Neural progenitor cell (in vitro differentiated cells): ENCODE results near the gene PPBP.

Experiments used
- EZH2 ChIP-seq: fragments of 200-600 bp; sonication (generic); IDR thresholded peaks from 2 replicates; pipeline ENCODE4 v1.6.1; 2017; ENCODE audit warnings: antibody characterized with exemption, mild to moderate bottlenecking, moderate library complexity
- TF ChIP-seq, protein P1 (sequence below): fragments of 200-600 bp; sonication (generic); IDR thresholded peaks from 2 replicates; pipeline ENCODE4 v1.5.1; 2017; ENCODE audit warnings: antibody characterized with exemption, mild to moderate bottlenecking

GRCh38 chr4:73974352-73974751 lies 13.6 kb downstream of the PPBP start:
- TF ChIP-seq, protein P1, sequence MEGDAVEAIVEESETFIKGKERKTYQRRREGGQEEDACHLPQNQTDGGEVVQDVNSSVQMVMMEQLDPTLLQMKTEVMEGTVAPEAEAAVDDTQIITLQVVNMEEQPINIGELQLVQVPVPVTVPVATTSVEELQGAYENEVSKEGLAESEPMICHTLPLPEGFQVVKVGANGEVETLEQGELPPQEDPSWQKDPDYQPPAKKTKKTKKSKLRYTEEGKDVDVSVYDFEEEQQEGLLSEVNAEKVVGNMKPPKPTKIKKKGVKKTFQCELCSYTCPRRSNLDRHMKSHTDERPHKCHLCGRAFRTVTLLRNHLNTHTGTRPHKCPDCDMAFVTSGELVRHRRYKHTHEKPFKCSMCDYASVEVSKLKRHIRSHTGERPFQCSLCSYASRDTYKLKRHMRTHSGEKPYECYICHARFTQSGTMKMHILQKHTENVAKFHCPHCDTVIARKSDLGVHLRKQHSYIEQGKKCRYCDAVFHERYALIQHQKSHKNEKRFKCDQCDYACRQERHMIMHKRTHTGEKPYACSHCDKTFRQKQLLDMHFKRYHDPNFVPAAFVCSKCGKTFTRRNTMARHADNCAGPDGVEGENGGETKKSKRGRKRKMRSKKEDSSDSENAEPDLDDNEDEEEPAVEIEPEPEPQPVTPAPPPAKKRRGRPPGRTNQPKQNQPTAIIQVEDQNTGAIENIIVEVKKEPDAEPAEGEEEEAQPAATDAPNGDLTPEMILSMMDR, result no peak
- no peak for TF ChIP-seq EZH2
